ENCODE results near the gene KIF26B. TPM values are rescaled to one million over a fixed set of nuclear protein-coding genes. Genes with fewer than 3 reads are reported as not detected.

The KIF26B gene
- 1.8 and 2.1 TPM in 2 replicates for total RNA-seq

- Histone ChIP-seq H3K36me3 (ENCODE audit: control insufficient read depth, insufficient read depth, low read length) (no peaks in the 10 kb centered on the region), H3K27me3 (ENCODE audit: control insufficient read depth, insufficient read depth, low read length) (no peaks in the 10 kb centered on the region), H3K4me3 (ENCODE audit: low read depth, low read length) (peak within 1 kb of the TSS; percentile 55)
- no peak for TF ChIP-seq CTCF (IDR thresholded peaks at IDR 0.05; ENCODE audit: insufficient read depth, low read length, severe bottlenecking)
- no peak for FAIRE-seq
- peak; percentile 68 for DNase-seq (ENCODE audit: low read depth)
These were observed at the start of gene KIF26B for GRCh38 chr1:245154429-245155271. TSS of gene KIF26B (plus strand) at chr1:245154985. CDS start at chr1:245155425, 440 bp downstream.

GRCh38 chr1:245105042-245105441 is 49.7 kb upstream of the KIF26B start:
- no peak overlapping the region for H3K4me3 ChIP-seq (ENCODE audit: low read depth, low read length)
- no peak for DNase-seq (ENCODE audit: low read depth)
- TF ChIP-seq CTCF (IDR thresholded peaks at IDR 0.05; ENCODE audit: insufficient read depth, low read length, severe bottlenecking): no peak
- H3K36me3 ChIP-seq (ENCODE audit: control insufficient read depth, insufficient read depth, low read length): no peaks in the 10 kb centered on the region
- no peak for FAIRE-seq
- H3K27me3 ChIP-seq (ENCODE audit: control insufficient read depth, insufficient read depth, low read length): no peaks in the 10 kb centered on the region

GRCh38 chr1:245105815-245106410 is 48.9 kb upstream of the KIF26B start:
- TF ChIP-seq CTCF (IDR thresholded peaks at IDR 0.05; ENCODE audit: insufficient read depth, low read length, severe bottlenecking): no peak
- no peaks in the 10 kb centered on the region for H3K27me3 ChIP-seq (ENCODE audit: control insufficient read depth, insufficient read depth, low read length)
- FAIRE-seq: no peak
- no peak overlapping the region for H3K4me3 ChIP-seq (ENCODE audit: low read depth, low read length)
- H3K36me3 ChIP-seq (ENCODE audit: control insufficient read depth, insufficient read depth, low read length): no peaks in the 10 kb centered on the region
- no peak for DNase-seq (ENCODE audit: low read depth)

- FAIRE-seq: no peak
- no peaks in the 10 kb centered on the region for H3K36me3 ChIP-seq (ENCODE audit: control insufficient read depth, insufficient read depth, low read length)
- no peak for DNase-seq (ENCODE audit: low read depth)
- no peak overlapping the region for H3K4me3 ChIP-seq (ENCODE audit: low read depth, low read length)
- no peak for TF ChIP-seq CTCF (IDR thresholded peaks at IDR 0.05; ENCODE audit: insufficient read depth, low read length, severe bottlenecking)
- no peaks in the 10 kb centered on the region for H3K27me3 ChIP-seq (ENCODE audit: control insufficient read depth, insufficient read depth, low read length)
These were observed 47.0 kb upstream of the KIF26B start for GRCh38 chr1:245107776-245108114.

GRCh38 chr1:245108246-245108645 is 46.5 kb upstream of the KIF26B start:
- H3K27me3 ChIP-seq (ENCODE audit: control insufficient read depth, insufficient read depth, low read length): no peaks in the 10 kb centered on the region
- no peak overlapping the region for H3K4me3 ChIP-seq (ENCODE audit: low read depth, low read length)
- no peaks in the 10 kb centered on the region for H3K36me3 ChIP-seq (ENCODE audit: control insufficient read depth, insufficient read depth, low read length)
- FAIRE-seq: no peak
- no peak for DNase-seq (ENCODE audit: low read depth)
- no peak for TF ChIP-seq CTCF (IDR thresholded peaks at IDR 0.05; ENCODE audit: insufficient read depth, low read length, severe bottlenecking)

Measured in bronchial epithelial cell (primary cell).